ENCODE data around the gene RAB3C. TPM values are rescaled to one million over a fixed set of nuclear protein-coding genes. Genes with fewer than 3 reads are reported as not detected.
"Not testable (repeated sequence)": the region's sequence is repeated elsewhere in the genome, so short reads cannot be mapped to it uniquely, and the experiment has no call there.

Gene RAB3C
- total RNA-seq, 4 donors from 2014 or later: under 0.01 to 1.2 (median 0.41) TPM

GRCh38 chr5:58687595-58687994 is 104.7 kb downstream of the RAB3C start:
- no peak for DNase-seq
- Histone ChIP-seq H3K4me1 (no peaks in the 10 kb centered on the region), H3K27me3 (no peaks in the 10 kb centered on the region), H3K4me3 (replicated peaks in 1 of 3) (no peak overlapping the region), H3K27ac (no peak overlapping the region), H3K36me3 (no peaks in the 10 kb centered on the region), H3K9me3 (no peaks in the 10 kb centered on the region)
- intact Hi-C loops (cut with DNase I): no loop called here
- TF ChIP-seq POLR2A (IDR thresholded peaks at IDR 0.05) (no peak), CTCF (IDR thresholded peaks at IDR 0.05) (no peak)

- H3K4me1 ChIP-seq; H3K36me3 ChIP-seq; H3K9me3 ChIP-seq; DNase-seq; H3K27ac ChIP-seq; H3K4me3 ChIP-seq (replicated peaks in 1 of 3); intact Hi-C loops (cut with DNase I); H3K27me3 ChIP-seq: not testable (repeated sequence)
- 87 to 88% methylated on average over 5 of the region's 5 CpGs for WGBS, 2 donors
Observed at GRCh38 chr5:58699088-58699761, 116.3 kb downstream of the RAB3C start.

GRCh38 chr5:58699762-58700118 is 116.9 kb downstream of the RAB3C start:
- H3K27me3 ChIP-seq: no peaks in the 10 kb centered on the region
- no peaks in the 10 kb centered on the region for H3K9me3 ChIP-seq
- no peaks in the 10 kb centered on the region for H3K4me1 ChIP-seq
- no peak overlapping the region for H3K4me3 ChIP-seq (replicated peaks in 1 of 3)
- H3K27ac ChIP-seq: no peak overlapping the region
- DNase-seq: no peak
- no peak for TF ChIP-seq POLR2A (IDR thresholded peaks at IDR 0.05)
- no peak for TF ChIP-seq CTCF (IDR thresholded peaks at IDR 0.05)
- H3K36me3 ChIP-seq: no peaks in the 10 kb centered on the region
- intact Hi-C loops (cut with DNase I): no loop called here
- 91 to 94% methylated on average over 6 of the region's 6 CpGs for WGBS, 2 donors

GRCh38 chr5:58703925-58704555 is 121.2 kb downstream of the RAB3C start:
- Histone ChIP-seq H3K27me3 (no peaks in the 10 kb centered on the region), H3K4me1 (no peaks in the 10 kb centered on the region), H3K4me3 (replicated peaks in 1 of 3) (no peak overlapping the region), H3K27ac (no peak overlapping the region), H3K9me3 (no peaks in the 10 kb centered on the region), H3K36me3 (no peaks in the 10 kb centered on the region)
- intact Hi-C loops (cut with DNase I): no loop called here
- no peak for TF ChIP-seq POLR2A (IDR thresholded peaks at IDR 0.05)
- no peak for TF ChIP-seq CTCF (IDR thresholded peaks at IDR 0.05)
- no peak for DNase-seq
- WGBS, 2 donors: 71 to 78% methylated on average over 3 of the region's 3 CpGs

GRCh38 chr5:58706736-58707135 is 123.9 kb downstream of the RAB3C start:
- H3K27ac ChIP-seq: no peak overlapping the region
- 60 to 65% methylated on average over 3 of the region's 3 CpGs for WGBS, 2 donors
- H3K36me3 ChIP-seq: no peaks in the 10 kb centered on the region
- no peak overlapping the region for H3K4me3 ChIP-seq (replicated peaks in 1 of 3)
- no peaks in the 10 kb centered on the region for H3K9me3 ChIP-seq
- DNase-seq: no peak
- no peaks in the 10 kb centered on the region for H3K27me3 ChIP-seq
- TF ChIP-seq CTCF (IDR thresholded peaks at IDR 0.05): no peak
- no peak for TF ChIP-seq POLR2A (IDR thresholded peaks at IDR 0.05)
- no peaks in the 10 kb centered on the region for H3K4me1 ChIP-seq
- intact Hi-C loops (cut with DNase I): no loop called here
